ENCODE data around the gene ADISSP.

ADISSP gene

DNA sequence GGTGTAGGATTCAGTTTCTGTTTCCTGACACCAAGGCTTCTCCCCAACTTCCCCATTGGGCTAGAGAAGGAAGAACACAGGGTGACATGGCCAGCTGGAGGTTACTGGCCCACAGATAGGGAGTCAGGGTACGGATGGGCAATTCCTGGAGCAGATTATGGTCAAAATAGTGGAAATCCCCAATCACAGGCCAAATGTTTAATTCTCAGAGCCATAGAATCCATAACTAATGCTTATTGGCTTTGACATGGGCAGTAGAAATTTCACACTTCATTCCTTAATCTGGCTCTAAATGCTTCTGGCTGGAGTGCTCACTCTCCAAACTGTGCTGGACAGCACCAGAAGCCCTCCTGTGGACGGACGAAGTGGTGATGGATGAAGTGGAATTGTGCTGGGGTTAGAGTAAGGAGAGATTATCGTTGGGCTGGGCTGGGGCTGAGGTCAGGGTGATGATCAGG, 56.0 kb downstream of the ADISSP start:
- no peak for DNase-seq

DNA sequence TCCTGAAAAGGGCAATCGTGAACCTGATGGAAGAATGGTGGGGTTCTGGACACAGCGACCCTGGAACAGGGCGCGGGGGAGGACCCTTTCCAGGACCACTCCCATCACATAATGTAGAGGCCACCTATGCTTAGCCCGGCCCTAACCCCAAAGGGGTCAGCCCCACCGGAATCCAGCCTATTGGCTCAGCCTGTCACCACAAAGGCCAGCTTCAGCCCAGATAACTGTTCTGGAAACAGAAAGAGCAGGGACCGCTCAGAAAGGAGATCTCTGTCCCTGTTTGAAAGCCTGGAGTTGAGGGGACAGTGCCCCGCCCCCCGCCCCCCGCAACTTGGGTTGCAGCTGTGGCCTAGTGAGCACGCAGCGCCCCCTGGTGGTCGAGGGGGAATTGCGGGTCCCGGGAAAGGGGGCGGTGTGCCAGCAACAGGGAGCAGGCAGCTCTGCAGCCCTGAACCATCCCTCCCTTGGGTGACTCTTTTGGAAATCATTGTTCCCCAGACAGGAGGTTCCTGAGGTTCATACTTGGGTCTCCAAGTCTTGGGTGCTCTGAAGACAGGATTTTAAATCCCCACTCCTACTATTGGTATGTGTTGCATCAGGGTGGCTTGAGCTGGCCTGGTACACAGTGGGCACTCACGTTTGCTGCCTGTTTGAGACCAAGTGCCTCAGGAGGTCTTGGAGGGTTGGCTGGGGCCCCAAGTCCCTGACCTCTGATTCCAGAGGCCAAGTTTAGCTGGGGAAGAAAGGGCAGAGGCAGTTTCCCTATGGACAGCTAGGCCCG, 56.7 kb downstream of the ADISSP start:
- DNase-seq = peak; percentile 59

DNA sequence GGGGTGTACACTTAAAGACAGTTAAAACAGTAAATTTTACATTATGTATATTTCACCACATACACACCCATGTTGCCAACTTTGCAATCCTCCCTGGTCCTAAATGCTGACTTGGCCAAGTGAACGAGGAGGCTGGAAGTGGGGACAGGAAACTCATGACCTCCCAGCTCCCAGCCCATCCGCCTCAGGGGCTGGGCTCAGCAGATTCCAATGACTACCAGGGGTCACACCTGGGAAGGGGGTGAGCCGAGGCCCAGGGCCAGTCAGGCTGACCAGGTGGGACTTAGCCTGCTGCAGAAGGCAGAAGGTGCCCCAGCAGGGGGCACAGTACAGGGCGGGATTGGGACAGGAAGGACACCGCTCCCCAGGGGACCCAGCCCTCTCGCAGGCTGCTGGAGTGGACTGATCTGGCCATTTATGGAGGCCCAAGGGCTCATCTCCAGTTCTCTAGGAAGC, 57.5 kb downstream of the ADISSP start:
- DNase-seq = no peak

DNA sequence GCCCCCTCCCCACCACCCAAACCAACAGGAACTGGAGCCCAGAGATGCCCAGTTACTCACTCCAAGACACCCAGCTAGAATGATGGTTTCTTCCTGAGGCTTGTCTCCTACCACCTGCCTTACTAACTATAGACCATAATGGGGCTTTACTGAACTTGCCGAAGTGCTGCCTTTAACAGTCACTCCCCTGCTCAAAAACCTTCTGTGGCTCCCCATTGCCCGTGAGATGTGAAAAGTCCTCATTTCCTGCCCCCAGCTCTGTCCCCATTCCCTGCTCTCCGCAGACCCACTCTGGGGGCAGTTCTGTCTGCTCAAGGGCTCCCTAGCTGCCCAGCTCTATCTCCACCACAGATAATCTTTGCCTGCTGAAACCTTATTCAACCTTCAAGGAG, 60.0 kb downstream of the ADISSP start:
- no peak for DNase-seq

DNA sequence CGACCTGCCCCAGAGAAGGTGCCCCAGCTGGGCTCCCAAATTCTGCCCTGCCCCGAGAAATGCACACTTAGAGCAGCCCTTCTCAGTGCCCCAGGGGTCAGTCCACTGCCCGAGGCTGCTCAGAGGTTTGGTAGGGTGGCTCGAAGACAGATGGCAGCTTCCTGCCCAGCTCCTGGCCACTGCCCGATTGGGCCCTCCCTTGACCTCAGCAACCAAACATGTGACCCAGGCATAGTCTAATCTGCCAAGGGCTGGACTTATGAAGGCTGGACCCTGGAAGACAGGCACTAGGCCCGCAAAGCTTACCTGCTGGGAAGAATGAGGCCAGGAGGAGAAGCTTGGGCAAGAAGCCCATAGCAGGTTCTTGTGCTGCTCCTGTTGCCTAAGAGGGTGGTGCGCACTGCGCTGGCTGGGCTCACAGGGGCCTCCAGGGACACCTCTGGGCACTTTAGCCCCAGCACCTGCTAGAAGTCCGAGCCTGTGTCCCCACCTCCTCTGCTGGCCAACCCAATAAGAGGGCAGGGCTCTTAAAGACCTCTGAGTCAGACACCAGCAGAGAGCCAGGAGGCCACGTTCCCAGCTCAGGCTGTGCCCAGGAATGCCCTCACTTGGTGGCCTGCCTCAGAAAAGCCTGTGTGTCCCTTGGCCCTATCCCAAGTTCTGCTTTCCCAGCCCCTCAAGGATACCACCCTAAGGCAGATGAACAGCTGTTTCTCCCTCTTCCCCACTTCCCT, 60.6 kb downstream of the ADISSP start:
- DNase-seq = no peak

DNA sequence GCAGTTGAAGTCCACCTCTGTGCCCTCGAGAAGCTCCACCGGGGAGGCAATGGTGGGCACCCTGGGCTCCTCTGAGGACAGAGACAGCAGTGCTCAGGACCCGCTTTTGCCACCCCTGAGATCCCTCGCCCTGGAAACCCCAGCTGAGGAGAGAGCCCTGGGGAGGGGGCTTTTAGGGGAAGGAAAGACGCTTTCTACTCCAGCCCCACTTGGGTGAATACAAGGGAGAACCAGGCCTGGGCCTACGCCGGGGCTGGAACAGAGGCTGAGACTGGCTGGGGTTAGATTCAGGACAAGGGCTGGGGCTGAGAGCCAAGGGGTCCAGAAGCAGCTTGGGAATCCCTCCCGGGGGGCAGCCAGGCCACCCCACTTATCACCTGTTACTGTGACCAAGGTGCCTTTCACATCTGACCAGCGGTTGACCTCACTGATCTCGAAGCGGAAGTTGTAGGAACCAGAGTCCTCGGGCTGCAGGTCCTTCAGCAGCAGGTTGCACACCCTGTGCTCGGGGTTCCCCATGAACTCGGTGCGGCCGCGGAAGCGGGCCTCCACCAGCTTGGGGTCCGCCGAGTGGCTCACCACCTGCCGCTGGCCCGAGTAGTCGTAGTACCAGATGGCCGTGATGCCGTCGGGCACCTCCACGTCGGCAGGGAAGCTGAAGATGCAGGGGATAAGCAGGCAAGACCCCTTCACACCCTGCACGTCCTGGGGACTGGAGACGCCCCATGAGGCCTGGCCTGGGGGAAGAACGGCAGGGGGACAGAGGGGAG, 61.4 kb downstream of the ADISSP start:
- DNase-seq = no peak

DNA sequence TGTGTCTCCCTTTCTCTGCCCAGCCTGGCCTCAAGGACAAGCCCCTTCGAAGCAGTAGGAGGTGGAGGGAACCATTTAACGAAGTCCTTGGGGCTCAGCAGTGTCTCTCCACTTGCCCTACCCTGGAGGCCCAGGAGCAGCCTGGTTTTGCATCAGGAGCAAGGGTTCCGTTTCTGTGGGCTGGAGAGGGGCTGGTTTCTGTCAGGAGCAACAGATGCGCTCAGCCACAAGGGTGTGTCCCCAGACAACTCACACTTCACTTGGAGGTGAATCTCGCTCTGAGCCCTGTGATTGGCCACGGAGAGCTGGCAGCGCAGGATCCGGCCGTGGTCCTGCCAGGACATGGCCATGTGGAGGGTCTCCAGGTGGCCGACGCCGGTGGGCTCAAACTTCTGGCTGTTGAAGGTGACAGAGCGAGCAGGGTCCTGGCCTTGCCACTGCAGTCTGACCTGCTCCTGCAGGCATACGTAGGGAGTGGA, 62.0 kb downstream of the ADISSP start:
- no peak for DNase-seq

DNA sequence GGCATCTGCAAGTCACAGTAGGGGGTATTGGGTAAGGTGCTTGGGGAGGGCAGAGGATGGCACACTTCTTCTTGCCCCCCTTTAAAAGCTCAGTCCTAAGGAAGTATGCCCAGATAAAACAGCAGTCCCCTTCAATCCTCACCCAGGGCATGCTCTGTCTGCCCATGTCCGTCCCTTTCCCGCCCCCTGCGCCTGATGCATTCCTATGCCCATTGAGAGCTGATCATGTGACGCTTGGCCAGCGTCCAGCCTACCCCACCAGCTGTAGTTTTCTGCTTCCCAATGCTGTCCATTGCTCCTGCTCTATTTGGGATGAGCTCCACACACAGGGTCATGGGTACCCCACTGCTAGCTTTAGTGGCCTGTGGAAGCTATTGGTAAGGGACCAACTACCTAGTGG, 63.5 kb downstream of the ADISSP start:
- no peak for DNase-seq

All from hematopoietic multipotent progenitor cell treated with erythropoietin and hydrocortisone succinate and interleukin-3 and kit ligand, for 8 days (in vitro differentiated cells).